Gastroesophageal sphincter (tissue), 3 donors: ENCODE measurements around the gene NDRG2.

ENCODE experiments used
- POLR2A ChIP-seq, 2 donors: fragments of 450-650 bp; IDR thresholded peaks; one replicate each; pipeline ENCODE4 v1.6.1; 2017; ENCODE audit warnings: antibody characterized with exemption in 2 of 2, mild to moderate bottlenecking in 2 of 2, moderate library complexity in 1 of 2
- TF ChIP-seq, protein P1 (sequence below), 4 experiments: fragments of 200-600 bp in 2 of 4; fragments of 450-650 bp in 2 of 4; sonication (generic) in 1 of 4; IDR thresholded peaks; one replicate each; pipeline ENCODE4 v1.5.1; 2017 to 2019; ENCODE audit warnings: antibody characterized with exemption in 4 of 4, mild to moderate bottlenecking in 2 of 4, moderate library complexity in 2 of 4

DNA sequence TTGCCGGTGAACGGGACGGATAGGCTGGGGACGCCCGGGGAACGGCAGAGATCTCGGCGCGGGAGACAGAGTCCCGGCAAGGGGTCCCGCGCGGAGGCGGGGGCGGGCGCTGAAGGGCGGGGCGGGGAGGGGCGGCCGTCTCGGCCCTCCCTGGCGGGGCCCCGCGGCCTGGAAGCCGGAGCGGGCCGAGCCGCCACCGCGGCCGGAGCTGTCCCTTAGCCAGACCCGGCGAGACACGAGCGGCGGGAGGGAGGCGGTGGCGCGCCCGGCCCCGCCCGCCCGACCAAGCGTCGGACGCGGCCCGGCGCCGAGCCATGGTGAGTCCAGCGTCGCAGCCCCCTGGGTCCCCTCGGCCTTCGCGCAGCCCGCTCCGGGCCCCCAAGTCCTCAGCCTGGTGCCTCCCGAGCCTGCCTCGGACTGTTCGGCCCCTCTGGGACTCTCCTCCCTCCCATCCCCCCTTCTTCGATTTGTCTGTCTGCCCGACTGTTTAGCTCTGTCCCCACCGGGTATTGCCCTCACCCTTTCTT, 45.3 kb upstream of the NDRG2 start, which contains the start of gene ARHGEF40:
- TF ChIP-seq, protein P1, sequence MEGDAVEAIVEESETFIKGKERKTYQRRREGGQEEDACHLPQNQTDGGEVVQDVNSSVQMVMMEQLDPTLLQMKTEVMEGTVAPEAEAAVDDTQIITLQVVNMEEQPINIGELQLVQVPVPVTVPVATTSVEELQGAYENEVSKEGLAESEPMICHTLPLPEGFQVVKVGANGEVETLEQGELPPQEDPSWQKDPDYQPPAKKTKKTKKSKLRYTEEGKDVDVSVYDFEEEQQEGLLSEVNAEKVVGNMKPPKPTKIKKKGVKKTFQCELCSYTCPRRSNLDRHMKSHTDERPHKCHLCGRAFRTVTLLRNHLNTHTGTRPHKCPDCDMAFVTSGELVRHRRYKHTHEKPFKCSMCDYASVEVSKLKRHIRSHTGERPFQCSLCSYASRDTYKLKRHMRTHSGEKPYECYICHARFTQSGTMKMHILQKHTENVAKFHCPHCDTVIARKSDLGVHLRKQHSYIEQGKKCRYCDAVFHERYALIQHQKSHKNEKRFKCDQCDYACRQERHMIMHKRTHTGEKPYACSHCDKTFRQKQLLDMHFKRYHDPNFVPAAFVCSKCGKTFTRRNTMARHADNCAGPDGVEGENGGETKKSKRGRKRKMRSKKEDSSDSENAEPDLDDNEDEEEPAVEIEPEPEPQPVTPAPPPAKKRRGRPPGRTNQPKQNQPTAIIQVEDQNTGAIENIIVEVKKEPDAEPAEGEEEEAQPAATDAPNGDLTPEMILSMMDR (IDR thresholded peaks at IDR 0.05): no peak
- peak; percentile 38 to 44 for TF ChIP-seq POLR2A (IDR thresholded peaks at IDR 0.05)
